Measurements from ENCODE around the gene RNF166.
"Not testable (repeated sequence)": the region's sequence is repeated elsewhere in the genome, so short reads cannot be mapped to it uniquely, and the experiment has no call there.

RNF166 gene

GRCh38 chr16:88673716-88674379 is 32.4 kb downstream of the RNF166 start:
- no peak for DNase-seq (ENCODE audit: low read depth in 2 of 2)

- DNase-seq (ENCODE audit: low read depth in 2 of 2) = no peak
Measured at GRCh38 chr16:88672776-88673175, 33.4 kb downstream of the RNF166 start.

- DNase-seq (ENCODE audit: low read depth in 2 of 2) = no peak
Measured at GRCh38 chr16:88671806-88672205, 34.4 kb downstream of the RNF166 start.

- no peak for DNase-seq (ENCODE audit: low read depth in 2 of 2)
Measured at GRCh38 chr16:88669980-88670379, 36.2 kb downstream of the RNF166 start.

GRCh38 chr16:88669493-88669892 is 36.7 kb downstream of the RNF166 start:
- not testable (repeated sequence) for DNase-seq (ENCODE audit: low read depth in 2 of 2)

- no peak for DNase-seq (ENCODE audit: low read depth in 2 of 2)
Measured at GRCh38 chr16:88667461-88667860, 38.7 kb downstream of the RNF166 start.

DNA sequence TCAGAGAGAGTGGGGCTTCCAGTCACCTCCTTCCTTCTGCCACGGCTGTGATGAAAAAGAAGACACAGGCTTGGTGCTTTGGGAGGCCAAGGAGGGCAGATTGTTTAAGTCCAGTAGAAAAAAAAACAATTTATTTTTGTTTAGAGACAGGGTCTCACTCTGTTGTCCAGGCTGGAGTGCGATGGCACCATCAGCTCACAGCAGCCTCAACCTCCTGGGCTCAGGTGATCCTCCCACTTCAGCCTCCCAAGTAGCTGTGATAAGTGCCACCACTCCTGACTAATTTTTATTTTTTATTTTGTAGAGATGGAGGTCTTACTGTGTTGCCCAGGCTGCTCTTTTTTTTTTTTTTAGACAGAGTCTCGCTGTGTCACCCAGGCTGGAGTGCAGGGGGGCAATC is 40.6 kb downstream of the RNF166 start:
- DNase-seq (ENCODE audit: low read depth in 2 of 2) = no peak

GRCh38 chr16:88665148-88665547 is 41.1 kb downstream of the RNF166 start:
- DNase-seq (ENCODE audit: low read depth in 2 of 2) = no peak

DNA sequence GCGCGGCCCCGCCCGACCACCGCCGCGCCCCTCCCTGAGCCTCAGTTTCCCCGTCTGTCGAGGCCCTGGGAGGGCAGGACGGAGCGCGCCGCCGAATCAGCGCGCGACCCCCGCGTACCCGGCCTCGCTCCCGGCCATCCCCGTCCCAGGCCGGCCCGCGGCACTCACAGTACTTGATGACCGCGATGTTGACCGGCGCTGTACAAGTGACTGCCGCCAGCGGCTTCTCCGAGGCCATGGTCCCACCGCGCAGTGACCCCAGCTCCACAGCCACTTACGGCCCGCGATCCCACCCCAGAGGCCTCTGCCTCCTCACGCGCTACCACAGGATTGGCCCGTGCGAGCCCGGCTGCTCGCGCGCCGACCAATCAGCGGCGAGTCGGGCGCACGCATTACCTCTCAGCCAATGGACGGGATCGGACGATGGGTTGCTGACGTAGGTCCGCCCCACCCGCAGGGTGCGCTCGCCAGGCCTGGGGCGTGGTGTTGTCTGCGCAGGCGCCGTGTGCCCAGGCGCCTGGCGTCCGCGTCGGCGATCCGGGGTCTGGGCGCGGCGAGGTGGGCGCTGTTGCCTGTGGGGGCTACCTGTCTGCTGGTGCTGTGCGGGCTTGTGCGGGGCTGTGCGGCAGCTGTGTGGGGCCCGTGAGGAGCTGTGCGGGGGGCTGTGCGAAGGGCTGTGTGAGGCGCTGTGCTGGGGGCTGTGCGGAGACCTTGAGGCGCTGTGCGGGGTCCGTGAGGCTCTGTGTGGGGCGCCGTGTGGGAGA is 43.2 kb downstream of the RNF166 start, which contains the start of gene MVD:
TSS of gene MVD (minus strand) at position 249 of the 764 bp plus-strand sequence. CDS start at position 238, 11 bp downstream.
- peak; percentile 88 to 90 for DNase-seq (ENCODE audit: low read depth in 2 of 2)

GRCh38 chr16:88662222-88662842 is 43.9 kb downstream of the RNF166 start:
- no peak for DNase-seq (ENCODE audit: low read depth in 2 of 2)

DNA sequence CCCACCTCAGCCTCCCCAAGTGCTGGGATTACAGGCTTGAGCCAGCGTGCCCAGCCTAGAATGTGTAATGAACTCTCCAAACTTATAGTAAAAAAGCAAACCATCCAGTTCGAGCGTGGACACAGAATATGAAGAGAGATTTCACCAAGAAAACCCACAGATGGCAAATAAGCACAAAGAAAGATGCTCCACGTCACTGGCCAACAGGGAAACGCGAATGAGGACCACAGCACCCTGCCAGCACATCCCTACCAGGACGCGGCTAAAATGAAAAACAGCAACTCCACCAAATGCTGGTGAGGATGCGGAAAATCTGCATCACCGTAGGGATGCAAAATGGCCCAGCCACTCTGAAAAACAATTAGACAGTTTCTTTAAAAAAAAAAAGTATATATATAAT is 44.7 kb downstream of the RNF166 start:
- no peak for DNase-seq (ENCODE audit: low read depth in 2 of 2)

DNA sequence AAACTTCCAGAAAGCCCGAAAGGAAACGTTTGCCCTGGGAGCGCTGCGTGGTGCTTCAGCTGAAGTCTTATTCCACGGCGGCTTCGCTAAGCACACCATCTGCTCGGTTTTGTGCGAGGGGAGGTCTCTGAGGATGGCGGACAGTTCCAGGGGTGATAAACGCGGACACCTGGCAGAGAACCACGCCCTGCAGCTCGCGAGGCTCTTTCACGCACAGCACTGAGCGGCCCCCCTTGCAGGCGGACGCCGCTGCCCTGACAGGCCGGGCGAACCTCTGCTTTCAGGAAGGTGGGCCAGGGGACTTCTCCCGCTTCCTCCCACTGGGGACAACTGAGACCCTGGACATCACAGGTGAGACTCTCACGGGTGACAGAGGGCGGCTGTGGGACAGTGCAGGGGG is 47.0 kb downstream of the RNF166 start:
- no peak for DNase-seq (ENCODE audit: low read depth in 2 of 2)

DNA sequence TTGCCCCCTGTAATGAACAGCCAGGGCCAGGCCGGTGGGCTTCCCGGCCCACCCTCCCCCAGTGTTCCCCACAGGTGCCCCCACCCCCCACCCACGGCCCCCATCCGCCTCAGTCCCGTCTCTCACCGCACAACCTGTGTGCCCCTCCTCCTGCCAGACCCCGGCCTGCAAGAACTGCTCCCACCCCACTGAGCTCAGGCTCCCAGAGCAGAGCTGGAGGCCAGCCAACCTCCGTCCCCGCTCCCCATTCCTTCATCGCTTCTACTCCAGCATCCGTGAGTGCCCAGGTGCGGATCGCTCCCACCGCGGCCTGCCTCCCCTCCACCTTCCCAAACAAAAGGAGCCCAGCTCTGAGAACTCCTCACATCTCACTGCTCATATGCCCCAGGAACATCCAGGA is 47.5 kb downstream of the RNF166 start:
- no peak for DNase-seq (ENCODE audit: low read depth in 2 of 2)

GRCh38 chr16:88657371-88657770 is 48.8 kb downstream of the RNF166 start:
- no peak for DNase-seq (ENCODE audit: low read depth in 2 of 2)

DNA sequence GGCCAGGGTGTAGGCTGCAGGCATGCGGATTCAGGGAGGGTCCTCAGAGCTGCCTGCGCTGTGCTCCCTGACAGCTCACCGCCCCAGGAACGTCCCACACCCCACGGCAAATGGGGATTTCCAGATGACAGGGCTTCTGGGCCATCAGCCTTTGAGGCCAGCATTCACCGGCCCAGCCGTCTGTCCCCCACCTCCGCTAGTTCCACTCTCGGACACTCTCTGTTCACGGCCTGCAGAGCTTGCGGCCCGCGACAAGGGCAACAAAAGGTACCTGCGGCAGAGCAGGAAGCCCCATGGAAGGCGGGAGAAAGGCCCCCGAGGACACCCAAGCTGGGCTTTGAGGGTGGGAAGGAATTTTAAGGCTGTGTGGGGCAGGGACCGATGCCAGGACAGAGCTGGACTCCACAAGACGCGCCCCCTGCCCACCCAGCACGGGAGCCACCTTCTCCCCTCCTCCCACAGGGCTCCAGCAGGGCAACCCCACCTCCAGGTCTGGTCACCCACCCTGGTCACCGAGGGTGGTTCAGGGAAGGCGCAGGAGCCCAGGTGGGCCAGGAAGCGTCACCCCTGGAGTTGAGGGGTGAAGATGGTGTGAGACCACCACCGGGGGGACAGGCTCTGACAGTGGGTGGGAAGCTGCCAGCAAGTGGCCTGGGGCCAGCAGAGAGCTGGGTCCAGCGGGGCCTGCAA is 49.8 kb downstream of the RNF166 start:
- no peak for DNase-seq (ENCODE audit: low read depth in 2 of 2)

DNA sequence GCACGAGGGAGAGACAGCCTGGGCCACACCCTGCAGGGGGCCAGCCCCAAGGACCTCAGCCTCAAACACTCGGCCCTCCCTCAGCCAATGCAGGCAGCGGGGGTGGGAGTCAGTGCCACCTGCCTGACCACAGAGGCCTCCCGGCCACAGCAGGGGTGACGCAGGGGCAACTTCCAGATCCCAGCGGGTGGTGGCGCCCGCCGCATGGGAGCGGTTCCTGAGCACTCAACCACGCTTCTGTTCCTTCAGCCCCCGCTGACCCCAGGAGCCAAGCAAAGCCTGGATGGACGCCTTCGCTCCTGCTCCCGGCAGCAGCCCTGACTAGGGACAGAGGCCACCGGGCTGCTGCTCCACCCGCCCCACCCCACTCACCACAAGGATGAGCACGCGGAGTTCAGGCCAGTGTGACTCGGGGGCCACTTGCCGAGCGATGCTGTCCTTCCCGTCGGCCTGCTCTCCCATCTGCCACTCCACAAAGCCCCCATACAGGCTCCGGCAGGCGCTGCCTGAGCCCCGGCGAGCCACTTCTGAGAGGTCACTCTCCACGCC is 50.4 kb downstream of the RNF166 start:
- no peak for DNase-seq (ENCODE audit: low read depth in 2 of 2)

GRCh38 chr16:88655053-88655732 is 51.0 kb downstream of the RNF166 start:
- DNase-seq (ENCODE audit: low read depth in 2 of 2) = no peak

DNA sequence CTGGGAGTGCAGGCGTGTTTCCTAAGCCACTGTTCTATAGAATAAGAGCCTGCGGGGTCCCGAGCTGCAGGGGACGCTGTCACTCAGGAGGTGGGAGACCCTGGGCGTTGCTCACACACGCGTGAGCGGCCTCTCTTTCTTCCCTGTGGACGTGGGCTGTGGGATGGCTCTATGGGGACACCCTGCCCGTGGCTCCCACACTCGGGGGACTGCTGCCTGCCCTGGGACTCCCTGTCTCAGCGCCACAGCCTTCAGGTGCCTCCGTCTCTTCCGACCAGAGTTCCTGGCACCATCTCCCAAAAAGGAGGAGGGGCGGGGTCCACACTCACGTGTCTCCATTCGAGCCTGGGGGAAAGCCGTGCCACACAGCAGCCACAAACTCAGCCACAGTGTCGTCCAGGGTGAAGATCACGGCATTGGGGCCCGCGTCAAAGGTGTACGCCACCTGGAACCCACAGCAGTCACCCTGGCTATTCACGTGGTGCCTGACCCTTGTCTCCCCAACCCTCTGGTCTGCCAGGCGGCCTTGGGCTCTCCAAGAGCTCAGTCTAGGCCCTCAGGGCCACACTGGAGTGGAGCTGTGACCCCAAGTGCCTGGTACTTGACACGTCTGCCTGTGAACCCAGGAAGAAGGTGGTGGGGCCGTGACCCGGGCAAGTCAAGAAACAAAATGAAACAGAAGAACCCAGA is 51.7 kb downstream of the RNF166 start:
- no peak for DNase-seq (ENCODE audit: low read depth in 2 of 2)

DNA sequence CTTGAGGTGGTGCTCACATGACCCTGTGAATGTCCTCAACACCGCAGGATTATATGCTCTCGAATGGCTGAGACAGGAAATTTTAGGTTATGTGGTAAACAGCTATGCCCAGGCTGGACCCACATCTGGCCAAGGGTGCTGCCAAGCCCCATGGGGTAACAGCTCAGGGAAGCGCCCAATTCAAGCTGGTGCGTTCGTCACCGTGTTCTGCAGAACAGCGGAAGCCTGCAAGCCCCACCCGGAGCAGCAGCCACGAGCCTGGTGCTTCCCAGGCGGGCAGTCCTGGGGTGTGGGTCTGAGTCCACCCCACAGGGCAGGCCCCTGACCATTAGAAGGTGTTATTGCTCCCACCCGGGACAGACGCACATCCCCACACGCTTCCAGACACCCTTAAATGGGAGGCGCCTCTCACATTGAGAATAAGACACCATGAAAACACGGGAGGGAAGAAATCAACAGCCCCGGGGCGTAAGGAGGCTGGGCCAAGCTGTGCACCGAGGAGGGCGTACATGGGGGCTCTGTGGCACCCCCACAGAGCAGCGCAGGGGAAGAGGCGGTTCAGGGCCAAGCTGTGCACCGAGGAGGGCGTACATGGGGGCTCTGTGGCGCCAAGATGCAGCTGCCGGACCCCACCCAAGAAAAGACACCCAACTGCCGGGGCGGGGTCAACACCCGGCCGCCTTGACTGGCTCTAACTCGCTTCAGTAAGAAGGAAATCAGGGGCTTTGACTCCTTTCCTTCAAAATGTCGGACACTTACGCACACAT is 52.4 kb downstream of the RNF166 start:
- no peak for DNase-seq (ENCODE audit: low read depth in 2 of 2)

DNA sequence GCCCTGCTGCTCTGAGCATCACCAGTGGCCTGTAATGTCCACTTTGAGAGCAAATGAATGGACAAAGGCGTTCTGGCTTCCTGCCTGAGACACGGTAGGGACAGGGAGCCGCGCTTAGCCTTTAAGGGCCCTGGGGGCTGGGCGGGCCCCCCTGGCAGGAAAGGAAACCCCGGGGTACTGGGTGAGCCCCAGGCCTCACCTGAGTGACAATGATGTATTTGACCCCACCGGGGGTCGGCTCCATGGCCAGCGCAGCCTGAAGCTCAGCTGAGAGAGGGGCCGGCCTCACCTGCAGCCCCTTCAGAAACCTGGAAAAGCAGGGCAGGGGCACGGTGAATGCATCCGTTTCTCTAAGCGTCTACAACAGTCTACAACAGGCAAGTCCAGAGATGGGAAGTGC is 53.1 kb downstream of the RNF166 start:
- no peak for DNase-seq (ENCODE audit: low read depth in 2 of 2)

Measured in fibroblast of skin of left biceps (primary cell).